ENCODE measurements around the gene CTXN2. TPM values are rescaled to one million over a fixed set of nuclear protein-coding genes. Genes with fewer than 3 reads are reported as not detected.

The CTXN2 gene
- total and polyA plus RNA-seq, 2 donors (not counting 1 experiment from before 2014, with no cell fraction given), result 0.10 TPM; not detected in 1

DNA sequence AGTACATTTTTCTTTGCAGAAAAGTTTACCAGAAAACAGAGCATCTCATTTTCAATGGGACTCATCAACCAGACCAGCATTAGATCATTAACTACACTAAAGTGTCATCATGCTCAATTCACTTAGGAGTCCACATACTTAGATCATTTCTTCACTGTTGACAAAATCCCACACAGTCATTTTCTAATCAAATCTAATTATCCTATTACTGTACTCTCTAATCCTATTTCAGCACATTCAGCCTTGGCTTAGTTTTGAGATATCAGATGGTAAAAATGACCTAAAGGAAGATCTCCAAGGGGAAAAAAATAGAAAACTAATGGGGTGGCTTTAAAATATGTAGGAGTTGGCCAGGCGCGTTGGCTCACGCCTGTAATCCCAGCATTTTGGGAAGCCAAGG is 5.2 kb upstream of the CTXN2 start:
- Histone ChIP-seq H3K36me3 (replicated peaks in 1 of 2; ENCODE audit: control extremely low read depth in 1 of 2, control insufficient read depth in 1 of 2, extremely low read depth in 1 of 2, insufficient read depth in 2 of 2, low read length in 1 of 2) (no peaks in the 10 kb centered on the region), H3K27me3 (replicated peaks in 1 of 4; ENCODE audit: control extremely low read depth in 1 of 4, control insufficient read depth in 3 of 4, insufficient read depth in 4 of 4, low read length in 3 of 4) (peaks cover 0 to 10% (median 3%) of the 10 kb centered on the region in 4 experiments), H2AFZ (ENCODE audit: insufficient read depth, low read depth, low read length, poor library complexity, severe bottlenecking) (no peak overlapping the region), H3K9me3 (ENCODE audit: control extremely low read depth in 1 of 3, control insufficient read depth in 2 of 3, insufficient read depth in 1 of 3, low read length in 2 of 3) (no peaks in the 10 kb centered on the region), H3K4me2 (replicated peaks; ENCODE audit: low read depth, low read length, poor library complexity, severe bottlenecking) (no peak overlapping the region), H3K79me2 (ENCODE audit: control insufficient read depth, insufficient read depth, low read length) (no peaks in the 10 kb centered on the region), H3K4me1 (ENCODE audit: control insufficient read depth in 2 of 2, insufficient read depth in 2 of 2, low read length in 2 of 2) (no peaks in the 10 kb centered on the region), H3K4me3 (ENCODE audit: control extremely low read depth in 1 of 5, extremely low read depth in 1 of 5, insufficient read depth in 1 of 5, low read depth in 2 of 5, low read length in 4 of 5) (no peak overlapping the region), H3K27ac (ENCODE audit: low read length in 2 of 2) (no peak overlapping the region), H4K20me1 (ENCODE audit: control insufficient read depth, insufficient read depth, low read length, poor library complexity, severe bottlenecking) (no peaks in the 10 kb centered on the region), H3K9ac (ENCODE audit: low read length) (no peak overlapping the region)
- Mint-ChIP-seq H3K27ac (no peak overlapping the region), H3K9me3 (ENCODE audit: insufficient read depth) (no peaks in the 10 kb centered on the region), H3K4me1 (peaks cover under 1% of the 10 kb centered on the region), H3K4me3 (no peak overlapping the region), H3K27me3 (peaks cover 44% of the 10 kb centered on the region)
- 100% methylated on average over 3 of the region's 3 CpGs for WGBS (ENCODE audit: insufficient coverage)
- ATAC-seq (ENCODE audit: low read depth), result no peak
- intact Hi-C loops (cut with micrococcal nuclease), result no loop called here
- TF ChIP-seq EZH2 (IDR thresholded peaks at IDR 0.05; ENCODE audit: borderline replicate concordance, insufficient read depth, low read depth, low read length, poor library complexity, severe bottlenecking), result no peak
- POLR2A ChIA-PET, result no interaction called here
- CTCF ChIA-PET, result no interaction called here
- DNase-seq, result no peak

GRCh38 chr15:48190932-48191573 is 412 bp upstream of the CTXN2 start:
- H3K36me3 ChIP-seq (replicated peaks in 1 of 2; ENCODE audit: control extremely low read depth in 1 of 2, control insufficient read depth in 1 of 2, extremely low read depth in 1 of 2, insufficient read depth in 2 of 2, low read length in 1 of 2), result no peaks in the 10 kb centered on the region
- CTCF ChIA-PET, result interaction anchor here (0.7 kb wide), 1 partner anchor 132 kb away, joined by 3 read pairs; no protein-coding TSS in a partner anchor
- peaks cover 0 to 3% (median 0%) of the 10 kb centered on the region in 3 donors for H3K9me3 ChIP-seq (ENCODE audit: control extremely low read depth in 1 of 3, control insufficient read depth in 2 of 3, insufficient read depth in 1 of 3, low read length in 2 of 3)
- DNase-seq (peak; percentile 25), ATAC-seq (ENCODE audit: low read depth) (no peak)
- no peaks in the 10 kb centered on the region for H3K4me1 ChIP-seq (ENCODE audit: control insufficient read depth in 2 of 2, insufficient read depth in 2 of 2, low read length in 2 of 2)
- POLR2A ChIA-PET, result no interaction called here
- Mint-ChIP-seq H3K27ac (no peak overlapping the region), H3K4me3 (no peak overlapping the region), H3K4me1 (peaks cover 2% of the 10 kb centered on the region), H3K27me3 (peaks cover 43% of the 10 kb centered on the region), H3K9me3 (ENCODE audit: insufficient read depth) (no peaks in the 10 kb centered on the region)
- H4K20me1 ChIP-seq (ENCODE audit: control insufficient read depth, insufficient read depth, low read length, poor library complexity, severe bottlenecking), result no peaks in the 10 kb centered on the region
- no peak for TF ChIP-seq EZH2 (IDR thresholded peaks at IDR 0.05; ENCODE audit: borderline replicate concordance, insufficient read depth, low read depth, low read length, poor library complexity, severe bottlenecking)
- TF ChIP-seq CTCF (IDR thresholded peaks at IDR 0.05), result no peak
- H3K9ac ChIP-seq (ENCODE audit: low read length), result no peak overlapping the region
- H3K4me3 ChIP-seq (ENCODE audit: control extremely low read depth in 1 of 5, extremely low read depth in 1 of 5, insufficient read depth in 1 of 5, low read depth in 2 of 5, low read length in 4 of 5), result no peak overlapping the region
- WGBS (ENCODE audit: insufficient coverage), result 7% methylated on average over 3 of the region's 15 CpGs
- no peak overlapping the region for H3K4me2 ChIP-seq (replicated peaks; ENCODE audit: low read depth, low read length, poor library complexity, severe bottlenecking)
- H3K27me3 ChIP-seq (replicated peaks in 1 of 4; ENCODE audit: control extremely low read depth in 1 of 4, control insufficient read depth in 3 of 4, insufficient read depth in 4 of 4, low read length in 3 of 4), result peaks cover 0 to 9% (median 4%) of the 10 kb centered on the region in 4 experiments
- intact Hi-C loops (cut with micrococcal nuclease), result no loop called here
- no peak overlapping the region for H3K27ac ChIP-seq (ENCODE audit: low read length in 2 of 2)
- no peak overlapping the region for H2AFZ ChIP-seq (ENCODE audit: insufficient read depth, low read depth, low read length, poor library complexity, severe bottlenecking)
- H3K79me2 ChIP-seq (ENCODE audit: control insufficient read depth, insufficient read depth, low read length), result no peaks in the 10 kb centered on the region
